VCaP (cell line): Measurements from ENCODE around the gene VPS33A.
A peak's percentile ranks its signal among the peaks of the same experiment; 100 is the strongest.

Source experiments
- H3K27ac ChIP-seq: fragments of 450-650 bp; 2 replicates; pipeline ENCODE4 v1.5.1; 2017
- CTCF ChIP-seq: fragments of 450-650 bp; conservative IDR thresholded peaks from 2 replicates; pipeline ENCODE4 v1.5.1; 2017; ENCODE audit warnings: mild to moderate bottlenecking, moderate library complexity

Gene VPS33A

GRCh38 chr12:122304924-122305323 is 38.6 kb upstream of the VPS33A start:
- H3K27ac ChIP-seq: peak overlapping the region; percentile 83
- TF ChIP-seq CTCF: no peak

GRCh38 chr12:122303068-122303467 is 36.8 kb upstream of the VPS33A start:
- H3K27ac ChIP-seq: peak overlapping the region; percentile 83
- no peak for TF ChIP-seq CTCF

- H3K27ac ChIP-seq: no peak overlapping the region
Observed at GRCh38 chr12:122298071-122298748, 31.9 kb upstream of the VPS33A start.

GRCh38 chr12:122297494-122297893 is 31.2 kb upstream of the VPS33A start:
- H3K27ac ChIP-seq: no peak overlapping the region
- TF ChIP-seq CTCF: no peak

More at GRCh38 chr12:122298071-122298748, 31.9 kb upstream of the VPS33A start:
- TF ChIP-seq CTCF: no peak

- TF ChIP-seq CTCF: no peak
- no peak overlapping the region for H3K27ac ChIP-seq
Observed at GRCh38 chr12:122295877-122296276, 29.6 kb upstream of the VPS33A start.

- no peak overlapping the region for H3K27ac ChIP-seq
- TF ChIP-seq CTCF: no peak
Observed at GRCh38 chr12:122293081-122293480, 26.8 kb upstream of the VPS33A start.

DNA sequence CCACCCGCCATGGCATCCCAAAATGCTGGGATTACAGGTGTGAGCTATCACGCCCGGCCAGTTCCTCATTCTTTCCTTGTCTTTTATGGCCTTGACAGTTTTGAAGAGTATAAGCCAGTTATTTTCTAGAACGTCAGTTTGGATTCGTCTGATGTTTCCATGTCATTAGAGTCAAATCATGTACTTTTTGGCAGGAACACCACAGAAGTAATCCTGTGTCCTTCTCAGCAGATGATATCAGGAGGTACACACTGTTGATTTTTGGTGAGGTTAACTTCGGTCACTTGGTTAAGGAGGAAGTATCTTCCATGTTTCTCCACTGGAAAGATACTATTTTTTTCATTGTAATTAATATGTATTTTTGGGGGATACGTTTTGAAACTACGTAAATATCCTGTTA is 25.1 kb upstream of the VPS33A start:
- no peak overlapping the region for H3K27ac ChIP-seq
- no peak for TF ChIP-seq CTCF
